ENCODE results near the gene GDF11. TPM values are rescaled to one million over a fixed set of nuclear protein-coding genes. Genes with fewer than 3 reads are reported as not detected.

Gene GDF11
- total RNA-seq, 1 donor from 2014 or later = 5.8 TPM

DNA sequence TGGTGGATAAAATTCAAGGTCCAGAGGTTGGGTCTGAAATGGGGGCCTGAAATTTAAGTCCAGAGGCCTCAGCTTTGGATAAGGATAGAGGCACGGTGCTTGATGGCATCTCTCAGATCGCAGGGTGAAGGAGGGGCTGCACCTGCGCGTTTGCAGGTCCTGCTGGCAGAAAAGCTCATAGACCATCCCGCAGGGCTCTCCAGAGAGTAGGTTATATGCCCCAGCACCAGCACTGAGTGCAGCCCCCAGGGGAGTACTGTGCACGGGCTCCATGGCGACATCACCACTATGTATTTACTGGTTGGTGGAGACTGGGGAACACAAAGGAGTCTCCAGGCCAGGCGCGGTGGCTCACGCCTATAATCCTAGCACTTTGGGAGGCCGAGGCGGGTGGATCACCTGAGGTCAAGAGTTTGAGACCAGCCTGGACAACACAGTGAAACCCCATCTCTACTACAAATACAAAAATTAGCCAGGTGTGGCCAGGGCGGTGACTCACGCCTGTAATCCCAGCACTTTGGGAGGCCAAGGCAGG lies 9.8 kb upstream of the GDF11 start:
- intact Hi-C loops (cut with DNase I) = no loop called here
- Histone ChIP-seq H3K4me1 (peaks cover 19% of the 10 kb centered on the region), H3K27ac (no peak overlapping the region), H3K27me3 (no peaks in the 10 kb centered on the region), H3K36me3 (no peaks in the 10 kb centered on the region), H3K9me3 (no peaks in the 10 kb centered on the region), H3K4me3 (no peak overlapping the region)
- DNase-seq = no peak
- ATAC-seq = no peak
- TF ChIP-seq, protein P1, sequence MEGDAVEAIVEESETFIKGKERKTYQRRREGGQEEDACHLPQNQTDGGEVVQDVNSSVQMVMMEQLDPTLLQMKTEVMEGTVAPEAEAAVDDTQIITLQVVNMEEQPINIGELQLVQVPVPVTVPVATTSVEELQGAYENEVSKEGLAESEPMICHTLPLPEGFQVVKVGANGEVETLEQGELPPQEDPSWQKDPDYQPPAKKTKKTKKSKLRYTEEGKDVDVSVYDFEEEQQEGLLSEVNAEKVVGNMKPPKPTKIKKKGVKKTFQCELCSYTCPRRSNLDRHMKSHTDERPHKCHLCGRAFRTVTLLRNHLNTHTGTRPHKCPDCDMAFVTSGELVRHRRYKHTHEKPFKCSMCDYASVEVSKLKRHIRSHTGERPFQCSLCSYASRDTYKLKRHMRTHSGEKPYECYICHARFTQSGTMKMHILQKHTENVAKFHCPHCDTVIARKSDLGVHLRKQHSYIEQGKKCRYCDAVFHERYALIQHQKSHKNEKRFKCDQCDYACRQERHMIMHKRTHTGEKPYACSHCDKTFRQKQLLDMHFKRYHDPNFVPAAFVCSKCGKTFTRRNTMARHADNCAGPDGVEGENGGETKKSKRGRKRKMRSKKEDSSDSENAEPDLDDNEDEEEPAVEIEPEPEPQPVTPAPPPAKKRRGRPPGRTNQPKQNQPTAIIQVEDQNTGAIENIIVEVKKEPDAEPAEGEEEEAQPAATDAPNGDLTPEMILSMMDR (IDR thresholded peaks at IDR 0.05) = no peak

DNA sequence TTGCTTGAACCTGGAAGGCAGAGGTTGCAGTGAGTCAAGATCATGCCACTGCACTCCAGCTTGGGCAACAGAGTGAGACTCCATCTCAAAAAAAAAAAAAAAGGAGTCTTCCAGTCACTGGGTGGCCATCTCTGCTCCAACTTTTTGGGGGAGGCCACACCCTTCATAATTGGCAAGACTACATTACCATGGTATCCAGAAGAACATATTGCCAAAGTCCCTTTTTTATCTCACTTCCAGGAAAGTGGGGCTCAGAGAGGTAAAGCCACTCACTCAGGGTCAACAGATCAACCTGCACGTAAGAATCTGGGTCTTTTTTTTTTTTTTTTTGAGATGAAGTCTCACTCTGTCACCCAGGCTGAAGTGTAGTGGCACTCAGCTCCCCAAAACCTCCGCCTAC lies 9.1 kb upstream of the GDF11 start:
- DNase-seq (no peak), ATAC-seq (no peak)
- TF ChIP-seq, protein P1 (IDR thresholded peaks at IDR 0.05) = no peak
- no peak overlapping the region for H3K4me3 ChIP-seq
- H3K36me3 ChIP-seq = no peaks in the 10 kb centered on the region
- H3K27me3 ChIP-seq = no peaks in the 10 kb centered on the region
- no peak overlapping the region for H3K27ac ChIP-seq
- intact Hi-C loops (cut with DNase I) = no loop called here
- no peaks in the 10 kb centered on the region for H3K9me3 ChIP-seq
- peaks cover 22% of the 10 kb centered on the region for H3K4me1 ChIP-seq

DNA sequence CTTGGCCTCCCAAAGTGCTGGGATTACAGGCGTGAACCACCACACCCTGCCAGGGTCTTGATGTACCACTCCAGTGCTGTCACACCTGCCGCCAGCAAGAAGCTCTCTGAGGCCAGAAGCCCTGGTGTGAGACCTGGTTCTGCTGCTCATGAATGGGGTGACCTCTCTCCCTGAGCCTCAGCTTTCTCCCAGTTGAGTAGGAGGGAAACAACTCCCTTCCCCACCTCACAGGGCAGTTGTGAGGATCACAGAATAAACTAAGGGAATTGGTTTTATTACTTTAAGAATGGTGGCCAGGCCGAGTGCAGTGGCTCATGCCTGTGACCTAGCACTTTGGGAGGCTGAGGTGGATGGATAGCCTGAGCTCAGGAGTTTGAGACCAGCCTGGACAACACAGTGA lies 8.3 kb upstream of the GDF11 start:
- intact Hi-C loops (cut with DNase I) = no loop called here
- ATAC-seq = no peak
- no peak overlapping the region for H3K27ac ChIP-seq
- H3K4me3 ChIP-seq = no peak overlapping the region
- TF ChIP-seq, protein P1 (IDR thresholded peaks at IDR 0.05) = no peak
- no peaks in the 10 kb centered on the region for H3K9me3 ChIP-seq
- DNase-seq = no peak
- H3K4me1 ChIP-seq = peaks cover 22% of the 10 kb centered on the region
- no peaks in the 10 kb centered on the region for H3K27me3 ChIP-seq
- H3K36me3 ChIP-seq = no peaks in the 10 kb centered on the region

DNA sequence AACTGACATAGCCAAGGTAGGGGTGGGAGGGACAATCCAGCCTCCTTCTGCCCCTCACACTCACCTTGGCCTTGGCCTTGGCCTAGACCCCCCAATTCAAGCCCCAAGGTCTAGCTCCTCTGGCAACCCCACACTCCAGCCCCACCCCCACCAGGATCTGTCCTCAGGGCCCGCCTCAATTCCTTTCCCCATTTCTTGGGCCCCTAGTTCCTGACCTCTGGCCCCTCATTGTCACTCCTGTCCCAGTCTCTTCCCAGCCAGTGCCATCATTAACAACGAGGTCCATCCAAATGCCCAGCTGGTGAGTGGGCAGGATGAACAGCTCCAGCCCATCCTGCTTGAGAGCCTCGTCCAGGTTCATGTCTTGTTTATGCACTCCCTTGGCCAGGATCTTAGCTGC lies 6.8 kb upstream of the GDF11 start:
- no peak for DNase-seq
- H3K9me3 ChIP-seq = no peaks in the 10 kb centered on the region
- no peak overlapping the region for H3K27ac ChIP-seq
- ATAC-seq = no peak
- H3K4me3 ChIP-seq = no peak overlapping the region
- H3K27me3 ChIP-seq = no peaks in the 10 kb centered on the region
- peaks cover 10% of the 10 kb centered on the region for H3K4me1 ChIP-seq
- no peaks in the 10 kb centered on the region for H3K36me3 ChIP-seq
- intact Hi-C loops (cut with DNase I) = no loop called here
- TF ChIP-seq, protein P1 (IDR thresholded peaks at IDR 0.05) = no peak

DNA sequence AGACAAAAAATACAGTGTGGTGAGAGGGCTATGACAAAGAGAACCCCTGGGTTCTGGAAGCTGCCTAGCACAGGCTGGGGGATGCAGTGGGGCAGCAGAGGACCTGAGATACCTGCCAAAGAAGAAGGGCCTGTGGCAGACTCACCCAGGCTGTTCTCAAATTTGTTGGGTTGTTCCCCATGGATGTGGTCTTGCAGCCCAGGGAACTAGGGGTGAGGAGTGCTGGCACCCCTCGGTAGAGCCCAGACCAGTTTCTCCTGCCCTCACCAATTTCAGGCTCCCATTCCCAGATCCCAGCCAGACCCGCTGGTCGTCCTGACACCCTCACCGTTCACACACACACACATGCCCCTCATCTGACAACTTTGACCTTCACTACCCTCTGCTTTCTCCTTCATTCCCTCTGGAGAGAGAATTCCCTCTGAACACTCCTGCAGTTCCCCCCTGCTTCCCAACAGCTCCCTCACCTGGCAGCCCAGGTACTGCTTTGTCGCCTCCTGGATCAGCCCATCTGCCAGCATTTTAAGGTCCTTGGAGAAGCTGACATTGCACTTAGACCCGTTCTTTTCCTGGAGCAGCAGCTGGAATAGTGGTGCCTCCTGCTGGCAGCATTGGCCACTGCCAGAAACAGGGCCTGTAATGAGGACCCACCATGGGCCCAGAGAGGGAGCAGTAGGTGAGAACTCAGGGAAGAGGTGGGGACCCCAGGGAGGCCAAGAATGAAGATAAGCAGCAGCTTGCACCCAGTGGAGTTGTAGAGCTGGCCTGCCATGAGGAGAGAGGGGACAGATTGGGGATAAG lies 5.9 kb upstream of the GDF11 start:
- no peak overlapping the region for H3K27ac ChIP-seq
- ATAC-seq = peak; percentile 88

More for the DNA sequence above, 5.9 kb upstream of the GDF11 start:
- intact Hi-C loops (cut with DNase I) = no loop called here
- TF ChIP-seq, protein P1 (IDR thresholded peaks at IDR 0.05) = peak; percentile 75
- DNase-seq = peak; percentile 89
- Histone ChIP-seq H3K27me3 (no peaks in the 10 kb centered on the region), H3K4me1 (peaks cover 9% of the 10 kb centered on the region), H3K4me3 (no peak overlapping the region), H3K9me3 (no peaks in the 10 kb centered on the region), H3K36me3 (no peaks in the 10 kb centered on the region)
